Caco-2 (cell line): ENCODE data around the gene RRP12. TPM values are rescaled to one million over a fixed set of nuclear protein-coding genes. Genes with fewer than 3 reads are reported as not detected.
A peak's percentile ranks its signal among the peaks of the same experiment; 100 is the strongest.

Source experiments
- BruUV-seq: library from RNA; stranded (reverse); fragments of 400-500 nt; replicated peaks from 2 replicates; lab custom pipeline; 2021; lab: Mats Ljungman, UMichigan
- CTCF ChIA-PET: fragments of 300-600 bp; sonication (Branson Sonifier 250); formaldehyde crosslinking; loops from one replicate; lab custom pipeline; 2022; ENCODE audit warnings: antibody characterized with exemption; lab: Charles Lee
- POLR2A ChIA-PET: fragments of 300-600 bp; sonication (Branson Sonifier 250); formaldehyde crosslinking; loops from one replicate; lab custom pipeline; 2022; ENCODE audit warnings: antibody characterized with exemption; lab: Charles Lee
- DNase-seq, 2 experiments: peaks; one replicate each; pipeline versions ENCODE4 v3.0.0 to v3.0.0-alpha.2; 2020 to 2022
- H3K27me3 ChIP-seq: replicated peaks from 2 replicates; pipeline ENCODE4 v1.6.0; 2011; ENCODE audit warnings: low read length; ENCODE audit not compliant: control insufficient read depth, insufficient read depth
- H3K36me3 ChIP-seq: 2 replicates; pipeline ENCODE4 v1.5.1; 2011; ENCODE audit warnings: low read length; ENCODE audit not compliant: control insufficient read depth, insufficient read depth
- H3K4me1 ChIP-seq: fragments of 250-450 bp; sonication (Bioruptor Pico); 2 replicates; pipeline ENCODE4 v1.5.1; 2020; ENCODE audit warnings: mild to moderate bottlenecking
- H3K4me3 ChIP-seq: 2 replicates; pipeline ENCODE4 v1.5.1; 2011; ENCODE audit warnings: low read depth, mild to moderate bottlenecking, control low read depth, low read length
- H3K9me3 ChIP-seq: fragments of 250-450 bp; sonication (Bioruptor Pico); 2 replicates; pipeline ENCODE4 v1.5.1; 2020; ENCODE audit warnings: mild to moderate bottlenecking, moderate library complexity
- H3K27ac Mint-ChIP-seq: one replicate; pipeline ENCODE4 v1.8.0; 2022; ENCODE audit warnings: mixed read lengths; ENCODE audit not compliant: unreplicated experiment
- H3K27me3 Mint-ChIP-seq: one replicate; pipeline ENCODE4 v1.8.0; 2022; ENCODE audit warnings: mixed read lengths; ENCODE audit not compliant: insufficient read depth, unreplicated experiment
- H3K36me3 Mint-ChIP-seq: one replicate; pipeline ENCODE4 v1.8.0; 2022; ENCODE audit warnings: mild to moderate bottlenecking, mixed read lengths; ENCODE audit not compliant: insufficient read depth, unreplicated experiment
- H3K4me1 Mint-ChIP-seq: one replicate; pipeline ENCODE4 v1.8.0; 2022; ENCODE audit warnings: low read depth, mixed read lengths; ENCODE audit not compliant: unreplicated experiment
- H3K4me3 Mint-ChIP-seq: one replicate; pipeline ENCODE4 v1.8.0; 2022; ENCODE audit warnings: mild to moderate bottlenecking, moderate library complexity, mixed read lengths; ENCODE audit not compliant: unreplicated experiment
- H3K9me3 Mint-ChIP-seq: one replicate; pipeline ENCODE4 v1.8.0; 2022; ENCODE audit warnings: mixed read lengths; ENCODE audit not compliant: unreplicated experiment
- intact Hi-C: fragments of 100-400 bp; cut with micrococcal nuclease; formaldehyde crosslinking; loops from one replicate; pipeline ENCODE4 v1.10.0; 2022; ENCODE audit not compliant: unreplicated experiment
- total RNA-seq: library from RNA; stranded (reverse); gene quantifications from 2 replicates; pipeline ENCODE4 v1.2.3, GENCODE V29; 2022
- TF ChIP-seq, protein P1 (sequence below), 2 experiments: fragments of 200-600 bp in 1 of 2; IDR thresholded peaks; 1 replicate in 1 of 2; 2 replicates in 1 of 2; pipeline versions ENCODE4 v1.5.1 to v1.8.0; 2011 to 2022; ENCODE audit warnings: antibody characterized with exemption in 1 of 2, control low read depth in 1 of 2, inconsistent platforms in 1 of 2, low read depth in 1 of 2, low read length in 1 of 2, mild to moderate bottlenecking in 1 of 2, moderate library complexity in 1 of 2; ENCODE audit not compliant: insufficient read depth in 1 of 2, severe bottlenecking in 1 of 2, unreplicated experiment in 1 of 2

The RRP12 gene
- total RNA-seq, 1 experiment from 2014 or later: 69.3 TPM

DNA sequence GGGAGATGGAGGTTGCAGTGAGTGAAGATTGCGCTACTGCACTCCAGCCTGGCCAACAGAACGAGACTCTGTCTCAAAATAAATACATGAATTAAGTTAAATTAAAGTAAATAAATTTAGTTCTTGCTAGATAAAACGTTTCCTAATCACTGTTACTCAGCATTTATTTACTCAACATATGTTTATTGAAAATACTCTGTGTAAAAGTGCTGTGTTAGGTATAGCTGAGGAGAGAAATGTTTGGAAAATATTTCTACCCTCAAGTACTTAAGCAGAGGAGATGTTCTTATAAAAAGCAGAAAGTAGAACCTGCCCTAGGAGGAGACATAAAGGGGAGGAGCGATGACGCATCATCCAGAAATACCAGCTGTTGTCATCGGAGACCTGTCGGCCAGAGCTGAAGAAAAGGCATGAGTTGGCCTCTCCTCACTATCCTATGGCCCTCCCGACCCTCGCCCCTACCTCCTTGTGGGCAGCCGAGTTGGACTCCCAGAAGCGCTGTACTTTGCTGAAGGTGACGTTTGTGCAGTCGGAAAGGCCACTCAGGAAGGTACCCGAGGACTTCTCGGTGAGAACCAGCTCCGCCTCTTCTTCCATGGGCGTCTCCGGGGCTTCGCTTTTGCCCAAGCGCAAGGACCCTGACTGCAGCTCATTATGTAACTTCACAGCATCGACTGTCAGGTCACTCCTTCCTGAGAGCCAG lies 1.1 kb downstream of the RRP12 start:
- DNase-seq: peak; percentile 67 to 74

DNA sequence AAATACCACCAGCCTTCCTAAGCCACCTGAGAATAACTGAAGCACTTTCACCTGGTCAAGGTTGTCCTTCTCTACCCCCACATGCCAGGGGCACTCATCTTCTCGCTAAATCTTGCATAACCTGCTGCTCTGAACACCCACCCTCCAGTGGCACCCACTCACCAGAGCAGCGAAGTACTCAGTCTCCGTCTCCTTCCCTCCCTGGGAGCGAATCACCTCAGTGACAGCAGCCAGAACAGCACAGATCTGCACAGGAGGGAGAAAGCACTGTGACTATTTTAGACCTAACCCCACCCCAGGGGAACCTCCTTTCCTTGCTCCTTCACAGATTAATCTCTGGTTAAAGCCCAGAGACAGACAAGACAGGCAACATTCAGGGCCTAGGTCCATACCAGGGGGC lies 5.1 kb downstream of the RRP12 start:
- H3K36me3 Mint-ChIP-seq: peaks cover 52% of the 10 kb centered on the region
- no peaks in the 10 kb centered on the region for H3K4me1 Mint-ChIP-seq
- Histone ChIP-seq H3K27me3 (no peaks in the 10 kb centered on the region), H3K9me3 (no peaks in the 10 kb centered on the region), H3K4me1 (no peaks in the 10 kb centered on the region), H3K4me3 (no peak overlapping the region), H3K36me3 (no peaks in the 10 kb centered on the region; the same call in 1 of the 2 replicates)
- H3K9me3 Mint-ChIP-seq: no peaks in the 10 kb centered on the region
- ChIA-PET CTCF (no interaction called here), POLR2A (no interaction called here)
- no TSS peak for BruUV-seq
- intact Hi-C loops: no loop called here
- no peak for DNase-seq
- H3K27ac Mint-ChIP-seq: no peak overlapping the region
- H3K4me3 Mint-ChIP-seq: no peak overlapping the region
- TF ChIP-seq, protein P1, sequence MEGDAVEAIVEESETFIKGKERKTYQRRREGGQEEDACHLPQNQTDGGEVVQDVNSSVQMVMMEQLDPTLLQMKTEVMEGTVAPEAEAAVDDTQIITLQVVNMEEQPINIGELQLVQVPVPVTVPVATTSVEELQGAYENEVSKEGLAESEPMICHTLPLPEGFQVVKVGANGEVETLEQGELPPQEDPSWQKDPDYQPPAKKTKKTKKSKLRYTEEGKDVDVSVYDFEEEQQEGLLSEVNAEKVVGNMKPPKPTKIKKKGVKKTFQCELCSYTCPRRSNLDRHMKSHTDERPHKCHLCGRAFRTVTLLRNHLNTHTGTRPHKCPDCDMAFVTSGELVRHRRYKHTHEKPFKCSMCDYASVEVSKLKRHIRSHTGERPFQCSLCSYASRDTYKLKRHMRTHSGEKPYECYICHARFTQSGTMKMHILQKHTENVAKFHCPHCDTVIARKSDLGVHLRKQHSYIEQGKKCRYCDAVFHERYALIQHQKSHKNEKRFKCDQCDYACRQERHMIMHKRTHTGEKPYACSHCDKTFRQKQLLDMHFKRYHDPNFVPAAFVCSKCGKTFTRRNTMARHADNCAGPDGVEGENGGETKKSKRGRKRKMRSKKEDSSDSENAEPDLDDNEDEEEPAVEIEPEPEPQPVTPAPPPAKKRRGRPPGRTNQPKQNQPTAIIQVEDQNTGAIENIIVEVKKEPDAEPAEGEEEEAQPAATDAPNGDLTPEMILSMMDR (IDR thresholded peaks at IDR 0.05; ENCODE audit: insufficient read depth in 1 of 2, low read depth in 1 of 2, low read length in 1 of 2, severe bottlenecking in 1 of 2, unreplicated experiment in 1 of 2): no peak
- H3K27me3 Mint-ChIP-seq: no peaks in the 10 kb centered on the region

More for the DNA sequence above, 1.1 kb downstream of the RRP12 start:
- Mint-ChIP-seq H3K36me3 (peaks cover 39% of the 10 kb centered on the region), H3K27ac (peak overlapping the region; percentile 95), H3K4me3 (peak overlapping the region; percentile 92), H3K9me3 (no peaks in the 10 kb centered on the region), H3K4me1 (no peaks in the 10 kb centered on the region), H3K27me3 (no peaks in the 10 kb centered on the region)
- ChIA-PET CTCF (no interaction called here), POLR2A (interaction anchor here (1.1 to 1.2 kb wide), 2 partner anchors 72 to 287 kb away, joined by 3 to 6 read pairs; partner anchors contain the start of gene AVPI1)
- Histone ChIP-seq H3K4me1 (no peaks in the 10 kb centered on the region), H3K36me3 (no peaks in the 10 kb centered on the region; the same call in 1 of the 2 replicates), H3K4me3 (peak overlapping the region; percentile 89), H3K27me3 (no peaks in the 10 kb centered on the region), H3K9me3 (no peaks in the 10 kb centered on the region)
- intact Hi-C loops: loop anchor here (10.0 kb wide), 1 partner anchor 335 kb away; the partner anchor contains the start of gene ZFYVE27
- no TSS peak for BruUV-seq
- TF ChIP-seq, protein P1 (IDR thresholded peaks at IDR 0.05; ENCODE audit: insufficient read depth in 1 of 2, low read depth in 1 of 2, low read length in 1 of 2, severe bottlenecking in 1 of 2, unreplicated experiment in 1 of 2): no peak

GRCh38 chr10:97393034-97393573 lies 8.0 kb downstream of the RRP12 start:
- Histone ChIP-seq H3K9me3 (no peaks in the 10 kb centered on the region), H3K4me1 (no peaks in the 10 kb centered on the region), H3K4me3 (no peak overlapping the region), H3K36me3 (no peaks in the 10 kb centered on the region; the same call in none of the 2 replicates), H3K27me3 (no peaks in the 10 kb centered on the region)
- BruUV-seq: no TSS peak
- intact Hi-C loops: no loop called here
- Mint-ChIP-seq H3K9me3 (no peaks in the 10 kb centered on the region), H3K36me3 (peaks cover 59% of the 10 kb centered on the region), H3K27me3 (no peaks in the 10 kb centered on the region), H3K27ac (no peak overlapping the region), H3K4me1 (no peaks in the 10 kb centered on the region), H3K4me3 (no peak overlapping the region)
- TF ChIP-seq, protein P1 (IDR thresholded peaks at IDR 0.05; ENCODE audit: insufficient read depth in 1 of 2, low read depth in 1 of 2, low read length in 1 of 2, severe bottlenecking in 1 of 2, unreplicated experiment in 1 of 2): no peak
- ChIA-PET POLR2A (no interaction called here), CTCF (no interaction called here)
- no peak for DNase-seq
